IgD-negative memory B cell (primary cell): ENCODE results near the gene HDAC9. TPM values are rescaled to one million over a fixed set of nuclear protein-coding genes. Genes with fewer than 3 reads are reported as not detected.
A peak's percentile ranks its signal among the peaks of the same experiment; 100 is the strongest.

Experiments
- H3K27ac Mint-ChIP-seq, 3 donors: one replicate each; pipeline ENCODE4 v1.8.0; 2020 to 2022; ENCODE audit warnings: mild to moderate bottlenecking in 3 of 3, mixed read lengths in 3 of 3, moderate library complexity in 1 of 3
- H3K27me3 Mint-ChIP-seq: one replicate; pipeline ENCODE4 v1.8.0; 2021; ENCODE audit warnings: mixed read lengths
- H3K36me3 Mint-ChIP-seq: one replicate; pipeline ENCODE4 v1.8.0; 2020; ENCODE audit warnings: mild to moderate bottlenecking, mixed read lengths
- H3K4me1 Mint-ChIP-seq, 3 donors: one replicate each; pipeline ENCODE4 v1.8.0; 2020 to 2022; ENCODE audit warnings: mixed read lengths in 3 of 3, mild to moderate bottlenecking in 1 of 3
- H3K4me3 Mint-ChIP-seq, 4 donors: one replicate each; pipeline ENCODE4 v1.8.0; 2020 to 2022; ENCODE audit warnings: mild to moderate bottlenecking in 4 of 4, mixed read lengths in 4 of 4, moderate library complexity in 3 of 4
- H3K9me3 Mint-ChIP-seq, 3 donors: one replicate each; pipeline ENCODE4 v1.8.0; 2020 to 2021; ENCODE audit warnings: mixed read lengths in 3 of 3, mild to moderate bottlenecking in 1 of 3
- polyA plus RNA-seq: library from polyadenylated mRNA; unstranded; fragments of 300-500 nt; fragmentation: Illumina TruSeq; gene quantifications from one replicate; pipeline ENCODE4 v1.2.3, GENCODE V29; 2021

The HDAC9 gene
- polyA plus RNA-seq, 1 donor from 2014 or later, result 81.2 TPM

DNA sequence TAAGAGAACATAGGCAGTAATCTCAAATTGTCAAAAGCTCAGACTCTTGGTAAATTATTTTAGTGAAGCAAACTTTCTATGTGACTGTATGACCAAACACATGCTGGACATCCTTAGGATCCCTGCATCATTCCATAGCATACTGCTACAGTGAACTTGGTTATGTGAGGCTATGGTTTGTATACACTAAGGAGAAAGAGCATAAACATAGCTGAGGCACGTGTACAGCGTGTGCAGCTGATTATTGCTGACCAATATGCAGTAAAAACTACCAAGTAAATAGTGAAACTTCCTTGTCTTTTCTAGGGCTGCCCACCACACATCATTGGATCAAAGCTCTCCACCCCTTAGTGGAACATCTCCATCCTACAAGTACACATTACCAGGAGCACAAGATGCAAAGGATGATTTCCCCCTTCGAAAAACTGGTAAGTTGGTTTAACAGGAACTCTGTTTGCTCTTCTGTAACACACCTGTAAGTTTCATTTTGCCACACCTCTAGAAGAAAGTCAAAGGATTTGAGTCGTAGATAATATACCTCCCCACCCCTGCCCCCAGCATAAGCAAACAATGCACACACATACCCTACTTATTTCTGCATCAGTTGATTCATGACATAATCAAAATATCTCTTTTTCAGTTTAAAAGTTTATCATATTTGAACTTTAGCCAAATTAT, 98.2 kb downstream of the HDAC9 start:
- peak overlapping the region in 2 of 4 donors; percentile 14 to 84 for H3K4me3 Mint-ChIP-seq
- H3K27ac Mint-ChIP-seq, result peak overlapping the region in 2 of 3 donors; percentile 68 to 82
- H3K4me1 Mint-ChIP-seq, result peaks cover 12 to 25% (median 13%) of the 10 kb centered on the region in 3 donors
- H3K36me3 Mint-ChIP-seq, result peaks cover 27% of the 10 kb centered on the region
- no peaks in the 10 kb centered on the region for H3K9me3 Mint-ChIP-seq
- H3K27me3 Mint-ChIP-seq, result no peaks in the 10 kb centered on the region

DNA sequence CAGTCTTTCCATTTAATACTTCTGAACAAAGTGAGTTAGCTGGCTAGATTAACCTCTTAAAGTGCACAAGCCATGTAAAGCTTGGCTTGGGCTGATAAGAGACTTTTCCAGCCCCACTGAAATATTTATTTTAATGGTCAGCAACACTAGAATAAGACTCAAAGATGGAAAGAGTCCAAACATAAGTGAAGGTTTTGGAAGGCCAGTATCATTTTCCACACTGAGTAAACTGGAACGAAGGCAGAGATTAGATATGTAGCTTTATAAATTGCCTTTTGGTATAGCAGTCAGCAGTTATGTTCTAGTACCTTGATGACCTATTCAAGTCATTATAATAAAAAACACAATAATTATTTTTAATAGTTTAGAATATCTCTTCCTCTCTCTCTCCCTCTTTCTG, 102.2 kb downstream of the HDAC9 start:
- H3K27me3 Mint-ChIP-seq, result no peaks in the 10 kb centered on the region
- no peak overlapping the region for H3K4me3 Mint-ChIP-seq
- H3K9me3 Mint-ChIP-seq, result peaks cover 7 to 22% (median 15%) of the 10 kb centered on the region in 3 donors
- H3K4me1 Mint-ChIP-seq, result peaks cover 3 to 10% (median 3%) of the 10 kb centered on the region in 3 donors
- no peak overlapping the region for H3K27ac Mint-ChIP-seq
- H3K36me3 Mint-ChIP-seq, result peaks cover 46% of the 10 kb centered on the region

DNA sequence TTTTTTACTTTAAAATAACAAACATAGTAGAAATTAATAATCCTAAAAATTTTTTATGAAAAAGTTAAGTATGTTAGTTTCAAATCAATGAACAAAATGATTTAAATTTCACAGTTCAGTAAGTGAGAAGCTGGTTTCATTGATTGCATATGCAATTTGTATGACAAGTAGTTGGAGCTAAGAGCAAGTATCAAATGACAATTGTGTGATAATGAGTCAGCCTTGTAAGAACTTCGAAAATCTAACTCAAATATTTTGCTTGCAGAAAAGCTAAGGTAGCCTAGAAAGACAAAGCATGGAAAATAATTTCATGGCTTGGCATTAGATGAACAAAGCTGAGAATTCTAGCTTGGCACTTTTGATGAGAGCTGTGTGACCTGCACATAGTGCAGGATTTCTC, 111.5 kb downstream of the HDAC9 start:
- Mint-ChIP-seq H3K4me3 (no peak overlapping the region), H3K36me3 (peaks cover 29% of the 10 kb centered on the region), H3K9me3 (peaks cover 7 to 27% (median 24%) of the 10 kb centered on the region in 3 donors), H3K4me1 (peaks cover 1 to 7% (median 2%) of the 10 kb centered on the region in 3 donors), H3K27me3 (no peaks in the 10 kb centered on the region), H3K27ac (no peak overlapping the region)

DNA sequence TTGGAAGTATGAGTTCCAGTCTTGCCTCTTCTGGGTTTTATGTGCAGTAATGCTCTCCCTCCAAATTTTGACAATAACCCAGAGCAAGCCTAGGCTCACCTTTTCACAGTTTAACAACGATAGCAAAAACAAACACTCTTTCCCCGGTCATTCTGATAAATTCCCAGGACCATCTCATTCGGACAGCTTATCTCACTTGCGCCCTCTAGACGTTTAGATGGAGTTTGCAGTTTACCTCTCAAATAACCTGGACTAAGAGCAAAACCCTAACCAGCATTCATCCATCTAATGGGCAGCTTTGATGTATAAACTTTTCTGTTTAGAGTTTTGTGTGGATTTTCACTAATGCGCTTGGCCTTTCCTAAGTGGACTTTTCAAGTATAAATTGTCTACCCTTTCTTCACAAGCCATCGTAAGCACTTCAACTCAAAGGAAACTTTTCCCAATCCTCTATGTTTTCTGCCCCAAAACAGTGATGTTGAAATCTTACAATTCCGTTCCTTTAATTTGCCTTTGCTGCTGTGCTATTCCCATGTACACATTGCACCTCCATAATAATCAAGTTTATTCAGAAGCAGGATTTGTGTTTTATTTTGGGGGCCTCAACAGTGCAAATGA, 114.9 kb downstream of the HDAC9 start:
- Mint-ChIP-seq H3K27me3 (no peaks in the 10 kb centered on the region), H3K9me3 (peaks cover 0 to 4% (median under 1%) of the 10 kb centered on the region in 3 donors), H3K27ac (no peak overlapping the region), H3K4me3 (no peak overlapping the region), H3K36me3 (peaks cover 15% of the 10 kb centered on the region), H3K4me1 (peaks cover 6 to 20% (median 8%) of the 10 kb centered on the region in 3 donors)

DNA sequence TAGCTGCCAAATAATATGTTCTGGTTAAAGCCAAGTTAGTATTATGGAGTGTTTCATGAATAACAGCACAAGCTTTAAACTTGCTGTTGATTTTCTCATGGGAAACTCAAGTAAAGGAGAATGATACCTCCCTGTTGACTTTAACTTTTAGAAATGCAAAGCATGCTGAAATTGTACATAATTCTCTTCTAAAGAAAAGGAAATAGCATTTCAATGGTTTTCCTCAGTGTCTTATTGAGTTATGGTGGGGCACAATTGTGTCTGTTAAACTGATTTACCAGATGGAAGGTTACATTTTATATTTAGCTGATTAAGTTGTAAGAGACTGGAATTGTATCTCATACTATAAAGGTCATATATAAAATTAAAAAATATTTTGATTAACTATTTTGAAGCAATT, 119.3 kb downstream of the HDAC9 start:
- no peak overlapping the region for H3K27ac Mint-ChIP-seq
- peaks cover 15% of the 10 kb centered on the region for H3K36me3 Mint-ChIP-seq
- no peaks in the 10 kb centered on the region for H3K27me3 Mint-ChIP-seq
- H3K4me3 Mint-ChIP-seq, result no peak overlapping the region
- H3K4me1 Mint-ChIP-seq, result peaks cover 6 to 20% (median 7%) of the 10 kb centered on the region in 3 donors
- H3K9me3 Mint-ChIP-seq, result no peaks in the 10 kb centered on the region

DNA sequence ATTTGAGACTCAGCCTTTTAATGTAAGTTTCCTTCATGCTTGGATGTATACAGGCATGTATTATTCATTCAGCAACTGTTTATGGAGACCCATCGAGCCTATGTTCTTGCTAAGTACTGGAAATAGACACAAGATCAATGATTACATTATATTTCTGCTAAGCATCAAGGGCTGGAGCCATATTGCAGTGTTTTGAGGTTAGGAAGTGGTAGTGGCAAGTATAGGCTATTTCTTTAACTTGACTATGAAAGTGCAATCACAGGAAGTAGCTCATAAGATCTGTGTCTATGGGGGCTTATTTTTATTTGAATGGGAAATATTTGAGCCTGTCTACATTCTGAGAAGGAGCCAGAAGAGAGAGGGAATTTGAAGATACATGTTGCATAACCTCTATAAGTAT, 123.8 kb downstream of the HDAC9 start:
- H3K4me1 Mint-ChIP-seq, result peaks cover 0 to 4% (median 4%) of the 10 kb centered on the region in 3 donors
- H3K9me3 Mint-ChIP-seq, result no peaks in the 10 kb centered on the region
- H3K4me3 Mint-ChIP-seq, result no peak overlapping the region
- no peaks in the 10 kb centered on the region for H3K27me3 Mint-ChIP-seq
- H3K27ac Mint-ChIP-seq, result no peak overlapping the region
- peaks cover 9% of the 10 kb centered on the region for H3K36me3 Mint-ChIP-seq

DNA sequence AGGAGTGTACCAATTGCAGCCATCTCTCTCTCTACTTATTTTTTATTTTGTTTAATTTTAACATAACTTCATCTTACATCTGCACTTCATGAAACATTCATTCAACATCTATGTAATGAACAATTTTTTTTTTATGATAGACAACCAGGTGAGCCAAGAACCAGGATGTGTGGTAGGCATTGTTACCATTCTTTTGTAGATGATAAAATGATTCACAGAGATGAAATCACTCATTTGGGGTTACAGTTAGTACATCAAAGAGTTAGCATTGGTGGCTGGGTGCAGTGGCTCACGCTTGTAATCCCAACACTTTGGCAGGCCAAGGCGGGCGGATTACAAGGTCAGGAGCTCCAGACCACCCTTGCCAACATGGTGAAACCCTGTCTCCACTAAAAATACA, 127.8 kb downstream of the HDAC9 start:
- H3K27me3 Mint-ChIP-seq, result no peaks in the 10 kb centered on the region
- peaks cover 4% of the 10 kb centered on the region for H3K36me3 Mint-ChIP-seq
- no peaks in the 10 kb centered on the region for H3K9me3 Mint-ChIP-seq
- H3K27ac Mint-ChIP-seq, result no peak overlapping the region
- H3K4me3 Mint-ChIP-seq, result no peak overlapping the region
- H3K4me1 Mint-ChIP-seq, result peaks cover 0 to 4% (median 1%) of the 10 kb centered on the region in 3 donors

DNA sequence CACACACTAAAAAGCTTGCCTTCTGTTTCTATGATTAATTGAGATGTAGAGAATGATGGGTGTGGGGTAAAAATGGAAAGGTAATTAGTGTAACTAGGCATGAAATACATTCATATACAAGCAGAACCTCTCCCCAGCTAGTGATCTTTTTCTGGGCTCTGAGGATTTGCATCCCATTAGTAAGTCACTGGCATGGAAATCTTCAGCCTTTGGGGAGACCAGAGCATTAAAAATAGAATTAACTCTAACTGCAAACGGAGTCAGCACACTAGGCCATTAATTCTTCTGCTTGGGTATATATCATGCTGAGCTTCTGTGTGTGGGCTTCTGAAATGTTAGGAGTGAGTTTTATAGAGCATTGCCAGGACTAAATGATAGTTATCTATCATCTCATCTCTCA, 128.9 kb downstream of the HDAC9 start:
- no peaks in the 10 kb centered on the region for H3K27me3 Mint-ChIP-seq
- H3K36me3 Mint-ChIP-seq, result peaks cover 4% of the 10 kb centered on the region
- no peak overlapping the region for H3K4me3 Mint-ChIP-seq
- no peak overlapping the region for H3K27ac Mint-ChIP-seq
- H3K4me1 Mint-ChIP-seq, result peaks cover 0 to 4% (median 1%) of the 10 kb centered on the region in 3 donors
- no peaks in the 10 kb centered on the region for H3K9me3 Mint-ChIP-seq

DNA sequence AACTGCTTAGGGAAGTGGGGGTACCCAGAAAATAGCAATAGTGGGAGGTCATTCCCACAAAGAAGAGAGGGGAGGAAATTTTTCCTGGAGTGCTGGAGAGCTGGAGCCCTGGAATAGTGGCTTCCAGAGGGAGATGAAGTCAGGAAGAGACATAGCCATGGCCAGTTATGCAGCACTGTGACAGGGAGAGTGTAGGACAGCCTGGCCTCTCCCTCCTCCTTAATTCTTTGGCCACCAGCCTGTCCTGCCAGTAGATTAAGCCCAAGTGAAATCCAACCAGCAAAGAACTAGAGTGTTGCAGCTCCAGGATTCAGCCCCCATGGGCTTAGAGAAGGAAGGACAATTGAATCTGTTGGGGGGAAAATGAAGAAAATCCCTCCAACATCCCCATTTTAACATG, 130.5 kb downstream of the HDAC9 start:
- peaks cover 4% of the 10 kb centered on the region for H3K36me3 Mint-ChIP-seq
- peak overlapping the region in 1 of 3 donors; percentile 56 for H3K27ac Mint-ChIP-seq

DNA sequence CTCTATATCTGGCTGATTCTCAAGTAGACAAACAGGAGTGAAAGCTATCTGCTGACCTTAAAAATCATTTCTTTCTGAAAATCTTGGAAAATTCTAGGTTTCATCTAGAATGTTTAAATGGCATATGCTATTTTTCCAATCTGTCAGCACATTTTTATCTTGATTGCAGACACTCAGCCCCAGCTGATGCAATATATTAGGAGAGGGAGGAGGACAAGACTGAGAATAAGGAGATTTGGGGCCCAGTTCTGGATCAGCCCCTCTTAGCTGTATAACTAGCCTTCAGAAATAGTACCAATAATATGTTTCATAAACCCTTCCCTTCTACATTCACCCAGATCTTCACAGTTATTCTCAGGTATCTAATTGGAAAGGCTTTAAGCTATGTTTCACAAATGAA, 131.2 kb downstream of the HDAC9 start:
- Mint-ChIP-seq H3K9me3 (no peaks in the 10 kb centered on the region), H3K27me3 (no peaks in the 10 kb centered on the region), H3K4me3 (no peak overlapping the region), H3K4me1 (peaks cover 0 to 4% (median 0%) of the 10 kb centered on the region in 3 donors), H3K36me3 (peaks cover 3% of the 10 kb centered on the region), H3K27ac (peak overlapping the region in 1 of 3 donors; percentile 20)

More for the DNA sequence above, 130.5 kb downstream of the HDAC9 start:
- Mint-ChIP-seq H3K9me3 (no peaks in the 10 kb centered on the region), H3K4me1 (peaks cover 0 to 4% (median 0%) of the 10 kb centered on the region in 3 donors), H3K27me3 (no peaks in the 10 kb centered on the region), H3K4me3 (no peak overlapping the region)

DNA sequence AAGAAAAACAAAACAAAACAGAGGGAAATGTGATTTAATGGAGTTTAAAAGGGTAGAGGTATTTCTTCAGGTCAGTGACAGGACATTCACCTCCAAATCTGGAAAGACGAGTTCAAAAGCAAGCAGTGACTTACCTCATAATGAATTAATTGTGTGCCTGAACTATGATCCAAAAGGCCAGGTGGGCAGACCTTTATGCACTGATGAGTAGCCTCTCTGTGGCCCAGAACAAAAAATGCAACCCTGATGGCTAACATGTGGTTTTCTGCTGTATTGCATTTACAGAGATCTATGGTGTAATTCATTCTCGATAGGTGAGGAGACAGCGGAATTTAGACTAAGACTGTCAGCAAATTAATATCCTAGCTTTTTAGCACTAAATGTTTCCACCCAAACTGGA, 142.0 kb downstream of the HDAC9 start:
- no peak overlapping the region for H3K4me3 Mint-ChIP-seq
- peaks cover 10% of the 10 kb centered on the region for H3K36me3 Mint-ChIP-seq
- H3K4me1 Mint-ChIP-seq, result no peaks in the 10 kb centered on the region
- no peaks in the 10 kb centered on the region for H3K27me3 Mint-ChIP-seq
- no peaks in the 10 kb centered on the region for H3K9me3 Mint-ChIP-seq
- peak overlapping the region in 1 of 3 donors; percentile 29 for H3K27ac Mint-ChIP-seq

DNA sequence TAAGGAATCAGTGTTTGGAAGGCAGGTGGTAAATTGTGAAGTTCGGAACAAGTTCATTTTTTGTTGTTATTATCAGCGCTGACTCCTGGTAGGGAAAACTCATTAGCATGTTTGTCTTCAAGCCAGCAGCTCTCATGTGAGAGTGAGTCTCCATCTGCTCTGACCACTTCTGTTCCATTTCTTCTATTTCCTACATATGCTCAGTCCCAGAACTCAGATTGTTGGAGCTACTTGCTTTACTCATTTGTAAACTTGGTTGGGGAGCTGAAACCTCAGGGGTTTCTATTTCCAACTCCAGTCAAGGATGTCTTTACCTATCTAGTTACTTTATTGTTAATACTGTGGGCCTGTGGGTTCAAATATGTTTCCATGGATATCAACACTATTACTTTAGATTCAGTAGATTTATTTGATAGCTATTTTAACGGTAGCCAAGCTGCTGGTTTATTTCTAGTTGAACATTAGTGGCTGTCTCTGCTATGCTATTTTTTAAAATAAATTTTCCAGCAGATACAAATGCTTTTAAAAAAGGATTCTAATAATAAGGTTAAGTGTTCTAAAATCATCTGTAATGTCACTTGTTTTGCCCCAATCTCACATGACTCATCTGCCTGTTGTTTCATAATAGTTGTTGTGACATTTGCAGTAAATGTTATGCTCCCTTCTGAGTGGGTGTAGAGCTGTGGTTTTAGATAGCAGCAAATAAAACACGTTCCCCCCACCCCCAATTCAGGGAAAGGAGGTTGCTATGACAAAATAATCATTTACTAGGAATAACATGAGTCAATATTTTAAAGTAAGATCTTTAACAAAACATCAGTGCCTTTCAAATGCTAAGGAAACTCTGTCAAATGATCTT, 143.3 kb downstream of the HDAC9 start:
- H3K4me3 Mint-ChIP-seq, result peak overlapping the region in 1 of 4 donors; percentile 5
- H3K27ac Mint-ChIP-seq, result peak overlapping the region; percentile 11 to 50 (median 23)
- no peaks in the 10 kb centered on the region for H3K9me3 Mint-ChIP-seq
- H3K27me3 Mint-ChIP-seq, result no peaks in the 10 kb centered on the region
- peaks cover 10% of the 10 kb centered on the region for H3K36me3 Mint-ChIP-seq
- no peaks in the 10 kb centered on the region for H3K4me1 Mint-ChIP-seq

DNA sequence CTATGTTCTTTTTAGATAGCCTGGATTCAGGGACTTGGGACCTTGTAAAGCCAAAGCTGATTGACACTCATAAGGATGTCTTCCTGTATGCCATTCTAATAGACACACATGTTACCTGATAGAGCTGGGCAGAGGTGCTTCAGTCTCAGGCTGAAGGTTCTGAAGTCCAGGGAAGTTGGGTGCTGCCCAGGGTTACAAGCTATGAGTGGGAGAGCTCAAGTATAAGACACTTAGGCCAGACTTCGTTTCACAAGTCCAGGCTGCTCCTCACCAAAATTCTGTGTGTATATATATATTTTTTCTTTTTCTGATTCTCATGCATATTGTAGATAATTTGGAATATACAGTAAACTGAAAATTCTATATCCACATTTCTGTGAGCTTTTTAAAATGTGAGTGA, 144.2 kb downstream of the HDAC9 start:
- no peak overlapping the region for H3K27ac Mint-ChIP-seq
- H3K27me3 Mint-ChIP-seq, result no peaks in the 10 kb centered on the region
- no peaks in the 10 kb centered on the region for H3K9me3 Mint-ChIP-seq
- H3K36me3 Mint-ChIP-seq, result peaks cover 10% of the 10 kb centered on the region
- H3K4me3 Mint-ChIP-seq, result no peak overlapping the region
- no peaks in the 10 kb centered on the region for H3K4me1 Mint-ChIP-seq

DNA sequence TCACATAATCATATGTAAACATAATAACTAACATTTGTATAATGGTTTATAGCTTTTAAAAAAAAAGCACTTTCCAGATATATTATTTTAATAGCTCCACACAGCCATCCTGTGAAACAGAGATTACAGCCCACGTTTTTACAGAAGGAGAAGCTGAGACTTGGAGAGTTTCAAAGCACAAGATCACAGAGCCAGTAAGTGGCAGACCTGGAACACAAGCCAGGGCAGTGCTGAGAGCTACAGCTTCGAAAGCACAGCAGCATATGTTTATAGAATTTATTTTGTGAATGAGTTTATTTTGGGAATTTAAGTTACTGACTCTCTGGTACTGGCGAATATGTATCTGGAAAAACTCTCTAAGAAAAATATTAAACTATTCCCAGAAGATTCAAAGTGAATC, 149.4 kb downstream of the HDAC9 start:
- no peaks in the 10 kb centered on the region for H3K9me3 Mint-ChIP-seq
- no peak overlapping the region for H3K4me3 Mint-ChIP-seq
- no peaks in the 10 kb centered on the region for H3K27me3 Mint-ChIP-seq
- H3K4me1 Mint-ChIP-seq, result peaks cover 0 to 2% (median 0%) of the 10 kb centered on the region in 3 donors
- peaks cover 3% of the 10 kb centered on the region for H3K36me3 Mint-ChIP-seq
- H3K27ac Mint-ChIP-seq, result no peak overlapping the region

DNA sequence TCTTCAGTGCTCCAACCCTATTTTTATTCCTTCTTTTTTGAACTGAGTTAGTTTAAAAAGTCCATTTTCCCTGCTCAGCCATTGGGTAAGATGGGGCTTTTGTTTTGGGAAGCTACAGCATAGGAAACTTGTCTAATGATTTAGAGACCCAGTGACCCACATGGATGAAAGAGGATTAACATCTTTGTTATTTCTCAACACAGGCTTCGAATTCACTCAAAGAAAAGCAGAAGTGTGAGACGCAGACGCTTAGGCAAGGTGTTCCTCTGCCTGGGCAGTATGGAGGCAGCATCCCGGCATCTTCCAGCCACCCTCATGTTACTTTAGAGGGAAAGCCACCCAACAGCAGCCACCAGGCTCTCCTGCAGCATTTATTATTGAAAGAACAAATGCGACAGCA, 152.0 kb downstream of the HDAC9 start:
- H3K9me3 Mint-ChIP-seq, result no peaks in the 10 kb centered on the region
- H3K27ac Mint-ChIP-seq, result no peak overlapping the region
- H3K4me1 Mint-ChIP-seq, result peaks cover 0 to 2% (median 0%) of the 10 kb centered on the region in 3 donors
- H3K4me3 Mint-ChIP-seq, result no peak overlapping the region
- no peaks in the 10 kb centered on the region for H3K27me3 Mint-ChIP-seq
- H3K36me3 Mint-ChIP-seq, result no peaks in the 10 kb centered on the region
